Fibroblast of lung (primary cell): ENCODE data around the gene SLC15A1. TPM values are rescaled to one million over a fixed set of nuclear protein-coding genes. Genes with fewer than 3 reads are reported as not detected.

Experiments
- DNase-seq, 2 donors: peaks; one replicate each; pipeline versions ENCODE4 v3.0.0 to v3.0.0-alpha.2; 2010; ENCODE audit warnings: low read depth in 2 of 2
- H2AFZ ChIP-seq: 2 replicates; pipeline ENCODE4 v1.5.1; 2012; ENCODE audit warnings: low read length, control low read depth, inconsistent platforms
- H3K27ac ChIP-seq: 2 replicates; pipeline ENCODE4 v1.5.1; 2011; ENCODE audit warnings: low read length, control low read depth; ENCODE audit not compliant: insufficient read depth
- H3K27me3 ChIP-seq: 2 replicates; pipeline ENCODE4 v1.5.1; 2011; ENCODE audit warnings: mild to moderate bottlenecking, low read length; ENCODE audit not compliant: control insufficient read depth, insufficient read depth
- H3K36me3 ChIP-seq: 2 replicates; pipeline ENCODE4 v1.5.1; 2011; ENCODE audit warnings: low read length; ENCODE audit not compliant: control insufficient read depth, insufficient read depth
- H3K4me1 ChIP-seq: 2 replicates; pipeline ENCODE4 v1.5.1; 2011; ENCODE audit warnings: low read length; ENCODE audit not compliant: control insufficient read depth, insufficient read depth; ENCODE audit errors: extremely low read depth
- H3K4me2 ChIP-seq: 2 replicates; pipeline ENCODE4 v1.5.1; 2011; ENCODE audit warnings: low read length, control low read depth; ENCODE audit not compliant: insufficient read depth; ENCODE audit errors: extremely low read depth
- H3K4me3 ChIP-seq, 4 experiments: fragments of 200-600 bp in 1 of 4; sonication (generic) in 1 of 4; replicated peaks in 1 of 4; 2 replicates each; pipeline ENCODE4 v1.5.1; 2011 to 2016; ENCODE audit warnings: low read length in 4 of 4, low read depth in 3 of 4, mild to moderate bottlenecking in 3 of 4, control low read depth in 2 of 4, inconsistent platforms in 1 of 4, mixed read lengths in 1 of 4; ENCODE audit not compliant: insufficient read depth in 1 of 4; ENCODE audit errors: control extremely low read depth in 1 of 4
- H3K79me2 ChIP-seq: 2 replicates; pipeline ENCODE4 v1.5.1; 2012; ENCODE audit warnings: mild to moderate bottlenecking, low read length, inconsistent platforms; ENCODE audit not compliant: control insufficient read depth, insufficient read depth
- H3K9ac ChIP-seq: 2 replicates; pipeline ENCODE4 v1.5.1; 2011; ENCODE audit warnings: mild to moderate bottlenecking, low read length, control low read depth; ENCODE audit not compliant: insufficient read depth
- H3K9me3 ChIP-seq: 2 replicates; pipeline ENCODE4 v1.5.1; 2012; ENCODE audit warnings: low read depth, low read length; ENCODE audit not compliant: control insufficient read depth, insufficient read depth
- H4K20me1 ChIP-seq: 2 replicates; pipeline ENCODE4 v1.5.1; 2011; ENCODE audit warnings: low read length; ENCODE audit not compliant: control insufficient read depth, insufficient read depth; ENCODE audit errors: extremely low read depth
- CTCF ChIP-seq, 2 donors: IDR thresholded peaks in 1 of 2; conservative IDR thresholded peaks in 1 of 2; 1 replicate in 1 of 2; 2 replicates in 1 of 2; pipeline ENCODE4 v1.5.1; 2011 to 2012; ENCODE audit warnings: low read length in 2 of 2, control low read depth in 1 of 2, inconsistent platforms in 1 of 2, low read depth in 1 of 2, mild to moderate bottlenecking in 1 of 2
- EZH2 ChIP-seq: IDR thresholded peaks from 2 replicates; pipeline ENCODE4 v1.5.1; 2012; ENCODE audit warnings: low read length, control low read depth, mild to moderate bottlenecking; ENCODE audit errors: missing control alignments
- polyA plus RNA-seq, 2 donors: library from polyadenylated mRNA; depleted of rRNA in 1 of 2; stranded (reverse) in 1 of 2; unstranded in 1 of 2; fragments of >200 nt; gene quantifications; 2 replicates each; pipeline ENCODE4 v1.2.1, GENCODE V29; 2011 to 2012; ENCODE audit warnings: missing spikeins in 1 of 2
- total RNA-seq: library from RNA; depleted of rRNA; stranded (reverse); fragments of >200 nt; gene quantifications from 2 replicates; pipeline ENCODE4 v1.2.1, GENCODE V29; 2014

The SLC15A1 gene
- total and polyA plus RNA-seq, 2 donors (not counting 1 experiment from before 2014, with no cell fraction given), result not detected

DNA sequence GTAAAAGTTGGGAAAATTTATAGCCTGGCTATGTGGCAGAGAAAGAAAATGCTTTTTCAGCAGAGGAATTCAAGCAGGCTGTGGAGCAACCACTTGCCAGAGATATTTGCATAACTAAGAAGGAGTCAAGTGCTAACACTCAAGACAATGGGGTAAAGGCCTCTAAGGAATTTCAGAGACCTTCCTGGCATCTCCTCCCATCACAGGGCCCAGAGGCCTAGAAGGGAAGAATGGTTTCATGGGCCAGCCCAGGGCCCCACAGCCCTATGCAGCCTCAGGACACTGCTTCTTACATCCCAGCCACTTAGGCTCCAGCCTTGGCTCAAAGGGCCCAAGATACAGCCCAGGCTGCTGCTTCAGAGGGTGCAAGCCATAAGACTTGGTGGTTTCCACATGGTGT is 14.3 kb downstream of the SLC15A1 start:
- Histone ChIP-seq H3K4me2 (no peak overlapping the region), H3K36me3 (no peaks in the 10 kb centered on the region), H3K4me1 (no peaks in the 10 kb centered on the region), H4K20me1 (no peaks in the 10 kb centered on the region), H3K9me3 (no peaks in the 10 kb centered on the region), H3K9ac (no peak overlapping the region), H3K4me3 (no peak overlapping the region), H3K27ac (no peak overlapping the region), H3K27me3 (peaks cover 3% of the 10 kb centered on the region), H2AFZ (no peak overlapping the region), H3K79me2 (no peaks in the 10 kb centered on the region)
- no peak for TF ChIP-seq CTCF (conservative IDR thresholded peaks at IDR 0.05 in 1 of 2, IDR thresholded peaks at IDR 0.05 in 1 of 2; ENCODE audit: low read depth in 1 of 2, low read length in 2 of 2)
- no peak for TF ChIP-seq EZH2
- no peak for DNase-seq

DNA sequence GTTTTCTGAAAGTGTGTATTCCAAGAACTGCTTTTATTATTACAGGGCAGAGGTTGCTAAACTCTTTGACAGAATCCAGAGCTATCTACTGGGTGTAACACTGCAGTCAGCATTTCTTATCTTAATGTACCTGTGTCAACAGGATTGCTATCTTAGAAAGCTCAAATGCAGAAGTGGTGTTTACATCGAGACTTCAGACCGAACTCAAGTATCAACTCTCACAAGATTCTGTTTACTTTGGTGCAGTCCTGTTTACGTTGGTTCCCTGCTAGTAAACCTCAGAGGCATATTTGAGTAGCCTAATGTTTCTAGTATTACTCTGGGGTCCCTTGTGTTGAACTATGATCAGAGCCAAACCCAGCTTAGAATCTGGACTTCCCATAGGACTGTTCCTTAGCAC is 20.5 kb downstream of the SLC15A1 start:
- TF ChIP-seq EZH2 (no peak), CTCF (conservative IDR thresholded peaks at IDR 0.05 in 1 of 2, IDR thresholded peaks at IDR 0.05 in 1 of 2; ENCODE audit: low read depth in 1 of 2, low read length in 2 of 2) (no peak)
- Histone ChIP-seq H3K9ac (no peak overlapping the region), H3K4me1 (no peaks in the 10 kb centered on the region), H4K20me1 (no peaks in the 10 kb centered on the region), H3K4me3 (no peak overlapping the region), H3K27me3 (peaks cover 4% of the 10 kb centered on the region), H3K79me2 (no peaks in the 10 kb centered on the region), H3K9me3 (no peaks in the 10 kb centered on the region), H3K27ac (no peak overlapping the region), H3K4me2 (no peak overlapping the region), H2AFZ (no peak overlapping the region), H3K36me3 (no peaks in the 10 kb centered on the region)
- no peak for DNase-seq

- H3K4me2 ChIP-seq, result no peak overlapping the region
- DNase-seq, result no peak
- H3K9ac ChIP-seq, result no peak overlapping the region
- H3K4me3 ChIP-seq, result no peak overlapping the region
- no peak overlapping the region for H2AFZ ChIP-seq
- H3K79me2 ChIP-seq, result no peaks in the 10 kb centered on the region
- H3K27ac ChIP-seq, result no peak overlapping the region
- no peak for TF ChIP-seq EZH2
- TF ChIP-seq CTCF (conservative IDR thresholded peaks at IDR 0.05 in 1 of 2, IDR thresholded peaks at IDR 0.05 in 1 of 2; ENCODE audit: low read depth in 1 of 2, low read length in 2 of 2), result no peak
- H3K36me3 ChIP-seq, result no peaks in the 10 kb centered on the region
- H4K20me1 ChIP-seq, result no peaks in the 10 kb centered on the region
- H3K4me1 ChIP-seq, result no peaks in the 10 kb centered on the region
- H3K9me3 ChIP-seq, result no peaks in the 10 kb centered on the region
- H3K27me3 ChIP-seq, result peaks cover 4% of the 10 kb centered on the region
Observed at GRCh38 chr13:98731038-98731437, 21.4 kb downstream of the SLC15A1 start.
